ENCODE measurements around the gene INSL4. TPM values are rescaled to one million over a fixed set of nuclear protein-coding genes. Genes with fewer than 3 reads are reported as not detected.

The INSL4 gene
- total RNA-seq, 1 donor from 2014 or later, result not detected

DNA sequence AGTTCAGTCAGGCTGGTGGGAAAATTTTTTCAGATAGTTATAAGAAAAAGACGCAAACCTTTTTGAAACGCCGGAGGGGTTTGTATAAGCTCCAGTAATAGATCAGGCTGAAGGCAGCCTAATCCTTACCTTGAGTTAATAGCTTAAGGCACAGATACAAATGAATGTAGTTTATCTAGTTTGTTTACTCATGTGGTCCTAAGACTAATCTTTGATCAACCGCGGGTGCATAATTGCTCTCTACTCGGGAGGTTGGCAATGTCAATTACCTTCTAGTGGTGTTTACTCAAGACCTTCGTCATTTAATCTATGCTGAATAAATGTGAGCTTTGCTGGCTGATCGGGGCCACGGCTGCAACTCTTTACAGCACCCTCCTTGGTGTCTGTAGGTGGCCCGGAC lies 665 bp upstream of the INSL4 start:
- TF ChIP-seq EZH2 (IDR thresholded peaks at IDR 0.05) (no peak), EZH2phosphoT487 (IDR thresholded peaks at IDR 0.05) (no peak)
- TF ChIP-seq, protein P1, sequence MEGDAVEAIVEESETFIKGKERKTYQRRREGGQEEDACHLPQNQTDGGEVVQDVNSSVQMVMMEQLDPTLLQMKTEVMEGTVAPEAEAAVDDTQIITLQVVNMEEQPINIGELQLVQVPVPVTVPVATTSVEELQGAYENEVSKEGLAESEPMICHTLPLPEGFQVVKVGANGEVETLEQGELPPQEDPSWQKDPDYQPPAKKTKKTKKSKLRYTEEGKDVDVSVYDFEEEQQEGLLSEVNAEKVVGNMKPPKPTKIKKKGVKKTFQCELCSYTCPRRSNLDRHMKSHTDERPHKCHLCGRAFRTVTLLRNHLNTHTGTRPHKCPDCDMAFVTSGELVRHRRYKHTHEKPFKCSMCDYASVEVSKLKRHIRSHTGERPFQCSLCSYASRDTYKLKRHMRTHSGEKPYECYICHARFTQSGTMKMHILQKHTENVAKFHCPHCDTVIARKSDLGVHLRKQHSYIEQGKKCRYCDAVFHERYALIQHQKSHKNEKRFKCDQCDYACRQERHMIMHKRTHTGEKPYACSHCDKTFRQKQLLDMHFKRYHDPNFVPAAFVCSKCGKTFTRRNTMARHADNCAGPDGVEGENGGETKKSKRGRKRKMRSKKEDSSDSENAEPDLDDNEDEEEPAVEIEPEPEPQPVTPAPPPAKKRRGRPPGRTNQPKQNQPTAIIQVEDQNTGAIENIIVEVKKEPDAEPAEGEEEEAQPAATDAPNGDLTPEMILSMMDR (IDR thresholded peaks at IDR 0.05), result no peak
- H3K9me3 ChIP-seq (ENCODE audit: low read depth), result no peaks in the 10 kb centered on the region
- H3K79me2 ChIP-seq (ENCODE audit: low read depth), result no peaks in the 10 kb centered on the region
- H3K9ac ChIP-seq, result no peak overlapping the region
- H3K27ac Mint-ChIP-seq, result no peak overlapping the region
- no peaks in the 10 kb centered on the region for H3K27me3 ChIP-seq
- no peak overlapping the region for H3K4me3 Mint-ChIP-seq
- no peak overlapping the region for H2AFZ ChIP-seq (replicated peaks)
- H3K27ac ChIP-seq, result no peak overlapping the region
- H3K27me3 Mint-ChIP-seq (ENCODE audit: insufficient read depth, low read depth), result peaks cover 2% of the 10 kb centered on the region
- no peak overlapping the region for H3K4me3 ChIP-seq
- H3K36me3 ChIP-seq, result no peaks in the 10 kb centered on the region
- no peak overlapping the region for H3K4me2 ChIP-seq
- H3K4me1 ChIP-seq, result no peaks in the 10 kb centered on the region
- H3K9me3 Mint-ChIP-seq, result no peaks in the 10 kb centered on the region
- no peaks in the 10 kb centered on the region for H4K20me1 ChIP-seq (ENCODE audit: low read depth)
- DNase-seq (ENCODE audit: low spot score), result no peak
- H3F3A ChIP-seq (ENCODE audit: low read depth), result no peaks in the 10 kb centered on the region
- no peaks in the 10 kb centered on the region for H3K4me1 Mint-ChIP-seq
- H3K36me3 Mint-ChIP-seq, result no peaks in the 10 kb centered on the region

DNA sequence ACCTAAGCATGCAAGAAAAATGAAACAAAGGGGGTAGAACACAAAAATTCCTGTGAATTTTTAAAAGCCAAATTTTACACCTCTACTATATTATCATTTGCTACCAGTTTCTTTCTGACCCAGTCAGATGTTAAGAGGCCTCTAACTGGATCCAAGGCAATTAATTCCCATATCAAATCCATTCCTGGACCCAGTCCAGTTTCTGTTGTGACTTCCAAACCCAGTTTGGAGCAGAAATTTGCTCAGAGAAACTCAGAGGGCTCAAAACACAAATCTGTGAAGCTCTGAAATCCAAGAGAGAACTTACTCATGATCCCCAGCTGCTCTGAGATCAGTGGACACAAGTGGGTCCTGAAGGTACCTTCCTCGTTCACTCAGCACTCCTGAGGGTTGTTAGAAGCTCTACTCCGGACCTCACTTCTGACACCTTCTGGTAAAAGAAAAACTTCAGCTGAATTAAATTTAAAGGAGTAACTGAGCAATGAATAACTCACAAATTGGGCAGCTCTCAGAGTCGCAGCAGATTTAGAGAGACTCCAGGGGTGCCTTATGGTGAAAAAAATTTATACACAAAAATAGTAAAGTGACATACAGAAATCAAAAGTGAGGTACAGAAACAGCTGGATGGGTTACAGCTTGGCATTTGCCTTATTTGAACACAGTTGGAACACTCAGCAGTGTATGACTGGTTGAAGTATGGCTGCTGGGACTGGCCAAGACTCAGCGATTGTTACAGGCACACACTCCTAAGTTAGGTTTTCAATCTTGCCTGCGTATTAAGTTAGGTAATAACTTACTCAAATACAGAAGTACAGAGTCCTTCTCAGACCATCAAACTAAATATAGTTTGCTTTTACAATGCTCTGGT lies 32.4 kb downstream of the INSL4 start:
- no peak overlapping the region for H3K9ac ChIP-seq
- Mint-ChIP-seq H3K36me3 (no peaks in the 10 kb centered on the region), H3K4me3 (no peak overlapping the region), H3K4me1 (no peaks in the 10 kb centered on the region), H3K9me3 (no peaks in the 10 kb centered on the region), H3K27me3 (ENCODE audit: insufficient read depth, low read depth) (peaks cover 2% of the 10 kb centered on the region), H3K27ac (no peak overlapping the region)
- H3K79me2 ChIP-seq (ENCODE audit: low read depth), result no peaks in the 10 kb centered on the region
- H3K4me1 ChIP-seq, result no peaks in the 10 kb centered on the region
- no peak overlapping the region for H3K4me3 ChIP-seq
- H4K20me1 ChIP-seq (ENCODE audit: low read depth), result no peaks in the 10 kb centered on the region
- H3K9me3 ChIP-seq (ENCODE audit: low read depth), result no peaks in the 10 kb centered on the region
- no peaks in the 10 kb centered on the region for H3F3A ChIP-seq (ENCODE audit: low read depth)
- H3K27ac ChIP-seq, result no peak overlapping the region
- DNase-seq (ENCODE audit: low spot score), result peak; percentile 32
- peak overlapping the region; percentile 46 for H2AFZ ChIP-seq (replicated peaks)
- TF ChIP-seq, protein P1 (IDR thresholded peaks at IDR 0.05), result peak; percentile 34
- TF ChIP-seq EZH2phosphoT487 (IDR thresholded peaks at IDR 0.05), result no peak
- no peaks in the 10 kb centered on the region for H3K36me3 ChIP-seq
- H3K4me2 ChIP-seq, result no peak overlapping the region
- no peaks in the 10 kb centered on the region for H3K27me3 ChIP-seq

DNA sequence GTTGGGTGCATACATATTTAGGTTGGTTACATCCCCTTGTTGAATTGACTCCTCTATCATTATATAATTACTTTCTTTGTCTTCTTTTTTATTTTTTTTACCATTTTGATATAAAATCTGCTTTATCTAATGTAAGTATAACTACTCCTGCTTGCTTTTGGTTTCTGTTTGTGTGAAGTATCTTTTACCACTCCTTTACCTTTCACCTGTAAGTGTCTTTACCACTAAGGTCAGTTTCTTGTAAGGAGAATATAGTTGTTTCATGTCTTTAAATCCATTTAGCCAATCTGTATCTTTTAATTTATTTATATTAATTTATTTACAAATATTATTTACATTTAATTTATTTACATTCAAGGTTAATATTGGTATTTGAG lies 33.0 kb downstream of the INSL4 start:
- H3K27me3 ChIP-seq, result no peaks in the 10 kb centered on the region
- H3K9me3 ChIP-seq (ENCODE audit: low read depth), result no peaks in the 10 kb centered on the region
- Mint-ChIP-seq H3K36me3 (no peaks in the 10 kb centered on the region), H3K9me3 (no peaks in the 10 kb centered on the region), H3K27me3 (ENCODE audit: insufficient read depth, low read depth) (peaks cover 2% of the 10 kb centered on the region), H3K4me3 (no peak overlapping the region), H3K4me1 (no peaks in the 10 kb centered on the region), H3K27ac (no peak overlapping the region)
- no peak overlapping the region for H3K9ac ChIP-seq
- TF ChIP-seq EZH2 (IDR thresholded peaks at IDR 0.05) (no peak), EZH2phosphoT487 (IDR thresholded peaks at IDR 0.05) (no peak)
- TF ChIP-seq, protein P1 (IDR thresholded peaks at IDR 0.05), result no peak
- H3K4me2 ChIP-seq, result no peak overlapping the region
- H3K36me3 ChIP-seq, result no peaks in the 10 kb centered on the region
- H3K4me3 ChIP-seq, result no peak overlapping the region
- H4K20me1 ChIP-seq (ENCODE audit: low read depth), result no peaks in the 10 kb centered on the region
- H3K27ac ChIP-seq, result no peak overlapping the region
- no peak for DNase-seq (ENCODE audit: low spot score)
- H3F3A ChIP-seq (ENCODE audit: low read depth), result no peaks in the 10 kb centered on the region
- H3K79me2 ChIP-seq (ENCODE audit: low read depth), result no peaks in the 10 kb centered on the region
- no peaks in the 10 kb centered on the region for H3K4me1 ChIP-seq
- H2AFZ ChIP-seq (replicated peaks), result no peak overlapping the region
